Stimulated activated CD8-positive, alpha-beta memory T cell treated with anti-CD3 and anti-CD28 coated beads, Interleukin-12 subunit alpha, Interleukin-12 subunit beta, amount 100 ng/mL, for 24 hours (primary cell): Measurements from ENCODE around the gene CLDN17.

ENCODE experiments used
- DNase-seq: peaks from one replicate; pipeline ENCODE4 v3.0.0-alpha.2; 2020; ENCODE audit errors: extremely low read depth

The CLDN17 gene

GRCh38 chr21:30117631-30118030 is 49.0 kb downstream of the CLDN17 start:
- no peak for DNase-seq

- no peak for DNase-seq
These were observed 50.1 kb downstream of the CLDN17 start for GRCh38 chr21:30116479-30116878.
